Activated naive CD4-positive, alpha-beta T cell (primary cell): ENCODE data around the gene INO80.
"Not testable (repeated sequence)": the region's sequence is repeated elsewhere in the genome, so short reads cannot be mapped to it uniquely, and the experiment has no call there.

Experiments
- DNase-seq, 4 experiments: peaks; one replicate each; lab custom pipeline; 2025; lab: John Stamatoyannopoulos, UW

The INO80 gene, protein sequence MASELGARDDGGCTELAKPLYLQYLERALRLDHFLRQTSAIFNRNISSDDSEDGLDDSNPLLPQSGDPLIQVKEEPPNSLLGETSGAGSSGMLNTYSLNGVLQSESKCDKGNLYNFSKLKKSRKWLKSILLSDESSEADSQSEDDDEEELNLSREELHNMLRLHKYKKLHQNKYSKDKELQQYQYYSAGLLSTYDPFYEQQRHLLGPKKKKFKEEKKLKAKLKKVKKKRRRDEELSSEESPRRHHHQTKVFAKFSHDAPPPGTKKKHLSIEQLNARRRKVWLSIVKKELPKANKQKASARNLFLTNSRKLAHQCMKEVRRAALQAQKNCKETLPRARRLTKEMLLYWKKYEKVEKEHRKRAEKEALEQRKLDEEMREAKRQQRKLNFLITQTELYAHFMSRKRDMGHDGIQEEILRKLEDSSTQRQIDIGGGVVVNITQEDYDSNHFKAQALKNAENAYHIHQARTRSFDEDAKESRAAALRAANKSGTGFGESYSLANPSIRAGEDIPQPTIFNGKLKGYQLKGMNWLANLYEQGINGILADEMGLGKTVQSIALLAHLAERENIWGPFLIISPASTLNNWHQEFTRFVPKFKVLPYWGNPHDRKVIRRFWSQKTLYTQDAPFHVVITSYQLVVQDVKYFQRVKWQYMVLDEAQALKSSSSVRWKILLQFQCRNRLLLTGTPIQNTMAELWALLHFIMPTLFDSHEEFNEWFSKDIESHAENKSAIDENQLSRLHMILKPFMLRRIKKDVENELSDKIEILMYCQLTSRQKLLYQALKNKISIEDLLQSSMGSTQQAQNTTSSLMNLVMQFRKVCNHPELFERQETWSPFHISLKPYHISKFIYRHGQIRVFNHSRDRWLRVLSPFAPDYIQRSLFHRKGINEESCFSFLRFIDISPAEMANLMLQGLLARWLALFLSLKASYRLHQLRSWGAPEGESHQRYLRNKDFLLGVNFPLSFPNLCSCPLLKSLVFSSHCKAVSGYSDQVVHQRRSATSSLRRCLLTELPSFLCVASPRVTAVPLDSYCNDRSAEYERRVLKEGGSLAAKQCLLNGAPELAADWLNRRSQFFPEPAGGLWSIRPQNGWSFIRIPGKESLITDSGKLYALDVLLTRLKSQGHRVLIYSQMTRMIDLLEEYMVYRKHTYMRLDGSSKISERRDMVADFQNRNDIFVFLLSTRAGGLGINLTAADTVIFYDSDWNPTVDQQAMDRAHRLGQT (N-terminal part only)

DNA sequence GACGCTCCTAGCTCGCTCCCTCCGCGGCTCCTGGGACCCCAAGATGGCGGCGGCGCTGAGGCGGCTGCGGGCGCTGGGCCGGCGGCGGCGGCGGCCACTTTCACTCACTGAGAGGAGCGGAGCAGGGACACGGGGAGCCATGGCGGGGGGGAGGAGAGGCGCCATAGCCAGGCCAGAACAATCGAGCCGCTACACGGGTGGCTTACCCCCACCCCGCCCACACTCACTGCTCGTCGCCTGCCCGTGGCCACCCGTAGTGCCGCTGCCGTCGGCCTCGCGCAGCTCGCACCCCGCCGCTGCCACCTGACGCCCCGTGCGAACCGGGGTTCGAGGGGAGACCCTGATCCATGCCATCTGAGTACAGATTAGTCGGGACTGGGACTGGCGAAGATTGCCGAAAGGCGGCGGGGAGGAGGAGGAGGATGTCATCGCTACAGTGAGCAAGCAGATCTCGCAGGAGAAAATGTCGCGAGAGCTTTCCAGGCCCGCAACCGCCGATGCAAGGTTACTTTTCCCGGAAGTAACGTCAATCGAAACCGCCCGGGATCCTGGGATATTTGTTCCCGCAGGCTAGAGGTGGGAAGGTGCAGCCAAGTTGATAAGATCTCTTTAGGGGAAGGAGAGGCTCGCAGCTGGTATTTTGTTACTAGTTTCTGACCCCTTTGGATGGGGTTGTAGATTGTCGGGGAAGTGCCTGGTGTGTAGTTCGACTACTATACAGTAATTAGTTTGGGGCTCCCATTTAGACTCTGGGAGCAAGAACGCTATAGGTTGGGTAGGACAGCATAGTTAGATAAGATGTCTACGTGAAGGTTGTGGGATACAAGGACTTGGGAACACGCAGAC, at the start of gene INO80:
INO80 (minus strand) TSS at position 165 of the 846 bp plus-strand sequence. CDS start 19,970 bp downstream, outside the sequence.
- peak; percentile 89 to 90 (median 90) for DNase-seq

- DNase-seq = no peak
These were observed 45.7 kb upstream of the INO80 start for GRCh38 chr15:41161736-41162135.

GRCh38 chr15:41161336-41161735, 45.3 kb upstream of the INO80 start:
- no peak for DNase-seq

DNA sequence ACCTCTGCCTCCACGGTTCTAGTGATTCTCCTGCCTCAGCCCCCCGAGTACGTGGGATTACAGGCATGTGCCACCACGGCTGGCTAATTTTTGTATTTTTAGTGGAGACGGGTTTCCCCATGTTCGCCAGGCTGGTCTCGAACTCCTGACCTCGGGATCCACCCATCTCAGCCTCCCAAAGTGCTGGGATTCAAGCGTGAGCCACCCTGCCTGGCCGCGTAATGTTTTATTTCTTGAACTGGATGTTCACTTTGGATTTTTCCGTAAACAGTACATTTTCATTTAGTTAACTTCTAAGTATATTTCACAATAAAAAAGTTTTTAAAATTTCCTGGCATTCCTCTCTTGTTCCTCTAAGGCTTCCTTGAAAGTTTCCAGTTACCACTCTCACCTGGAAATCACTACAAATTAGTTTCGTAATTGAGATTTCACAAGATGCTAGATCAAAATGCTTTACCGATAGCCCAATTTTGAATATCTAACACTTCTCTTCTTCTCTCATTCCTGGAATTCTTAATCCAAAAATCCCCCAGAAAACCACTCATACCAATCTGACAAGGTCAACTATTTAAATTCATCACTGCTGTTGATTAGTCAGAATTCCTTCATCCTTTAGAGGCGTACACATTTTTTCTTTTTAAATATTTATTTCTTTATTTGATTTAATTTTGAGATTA, 44.7 kb upstream of the INO80 start:
- DNase-seq = no peak

DNA sequence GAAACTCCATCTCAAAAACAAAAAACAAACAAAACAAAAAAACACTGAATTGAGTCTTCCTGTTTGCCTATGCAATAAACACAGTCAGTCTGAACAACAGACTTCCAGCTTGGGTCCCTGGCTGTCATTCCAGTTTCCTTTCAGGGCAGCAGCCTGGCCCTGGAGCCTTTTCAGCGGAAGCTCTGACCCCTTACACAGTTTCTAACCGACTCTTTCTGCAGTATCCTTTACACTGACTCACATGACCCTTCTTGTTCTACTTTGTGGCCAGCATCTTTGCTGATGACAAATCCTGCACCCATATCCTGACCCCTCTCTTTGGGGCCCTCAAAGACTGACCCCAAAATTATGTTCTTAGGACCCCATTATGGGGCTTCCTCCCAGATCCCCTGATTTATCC, 38.3 kb upstream of the INO80 start:
- DNase-seq = no peak

GRCh38 chr15:41153733-41154132, 37.7 kb upstream of the INO80 start:
- DNase-seq = no peak

GRCh38 chr15:41151451-41152005, 35.4 kb upstream of the INO80 start:
- no peak for DNase-seq

DNA sequence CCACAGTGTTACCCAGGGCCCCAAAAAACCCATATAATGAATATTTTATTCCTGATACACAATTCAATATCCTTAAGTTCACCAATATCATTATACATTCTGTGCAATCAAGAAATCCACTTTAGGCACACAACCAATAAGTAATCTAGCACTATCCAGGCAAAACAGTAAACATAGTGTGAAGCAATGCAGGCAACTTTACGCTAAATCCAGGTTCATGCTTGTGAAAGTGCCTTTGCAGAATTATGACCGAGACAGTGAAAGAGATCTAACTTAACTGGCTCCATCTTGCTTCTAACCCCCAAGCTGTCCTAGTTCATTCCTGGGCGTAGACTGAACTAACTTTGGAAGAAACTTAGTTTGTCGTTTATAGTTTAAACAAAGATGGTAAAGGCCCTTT, 34.2 kb upstream of the INO80 start:
- DNase-seq = no peak

DNA sequence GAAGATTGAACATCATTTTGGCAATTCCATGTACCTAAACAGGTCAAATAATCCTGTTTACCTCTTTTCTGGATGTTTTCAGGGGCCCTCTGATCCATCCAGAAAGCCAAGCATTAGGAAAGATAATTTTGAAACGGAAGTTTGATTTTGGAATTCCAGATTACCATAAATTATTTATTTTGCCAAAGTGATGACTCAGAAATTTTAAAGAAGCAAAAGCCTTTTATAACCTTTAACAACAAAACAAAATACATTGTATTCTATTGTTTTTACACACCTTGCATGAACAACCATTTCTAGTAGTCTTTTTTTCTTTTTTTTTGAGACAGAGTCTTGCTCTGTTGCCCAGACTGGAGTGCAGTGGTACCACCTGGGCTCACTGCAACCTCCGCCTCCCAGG, 32.0 kb upstream of the INO80 start:
- no peak for DNase-seq

- DNase-seq = no peak
These were observed 23.5 kb upstream of the INO80 start for GRCh38 chr15:41139619-41140018.

- DNase-seq = not testable (repeated sequence)
These were observed 23.0 kb upstream of the INO80 start for GRCh38 chr15:41139112-41139511.

GRCh38 chr15:41135580-41135979, 19.5 kb upstream of the INO80 start:
- not testable (repeated sequence) for DNase-seq

GRCh38 chr15:41133454-41133853, 17.4 kb upstream of the INO80 start:
- DNase-seq = no peak

DNA sequence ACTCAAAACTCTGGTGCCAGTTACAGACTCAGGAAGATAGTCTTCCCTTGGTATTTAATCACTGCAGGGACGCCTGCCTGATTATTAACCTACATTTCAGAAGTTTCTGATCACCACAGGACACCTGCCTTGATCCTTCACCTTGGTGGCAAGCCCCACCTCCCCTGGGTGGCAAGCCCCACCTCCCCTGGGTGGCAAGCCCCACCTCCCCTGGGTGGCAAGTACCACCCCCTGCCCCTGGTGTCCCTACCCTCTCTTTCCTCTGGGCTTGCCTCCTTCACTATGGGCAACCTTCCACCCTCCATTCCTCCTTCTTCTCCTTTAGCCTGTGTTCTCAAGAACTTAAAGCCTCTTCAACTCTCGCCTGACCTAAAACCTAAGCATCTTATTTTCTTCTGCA, 16.0 kb upstream of the INO80 start:
- not testable (repeated sequence) for DNase-seq

DNA sequence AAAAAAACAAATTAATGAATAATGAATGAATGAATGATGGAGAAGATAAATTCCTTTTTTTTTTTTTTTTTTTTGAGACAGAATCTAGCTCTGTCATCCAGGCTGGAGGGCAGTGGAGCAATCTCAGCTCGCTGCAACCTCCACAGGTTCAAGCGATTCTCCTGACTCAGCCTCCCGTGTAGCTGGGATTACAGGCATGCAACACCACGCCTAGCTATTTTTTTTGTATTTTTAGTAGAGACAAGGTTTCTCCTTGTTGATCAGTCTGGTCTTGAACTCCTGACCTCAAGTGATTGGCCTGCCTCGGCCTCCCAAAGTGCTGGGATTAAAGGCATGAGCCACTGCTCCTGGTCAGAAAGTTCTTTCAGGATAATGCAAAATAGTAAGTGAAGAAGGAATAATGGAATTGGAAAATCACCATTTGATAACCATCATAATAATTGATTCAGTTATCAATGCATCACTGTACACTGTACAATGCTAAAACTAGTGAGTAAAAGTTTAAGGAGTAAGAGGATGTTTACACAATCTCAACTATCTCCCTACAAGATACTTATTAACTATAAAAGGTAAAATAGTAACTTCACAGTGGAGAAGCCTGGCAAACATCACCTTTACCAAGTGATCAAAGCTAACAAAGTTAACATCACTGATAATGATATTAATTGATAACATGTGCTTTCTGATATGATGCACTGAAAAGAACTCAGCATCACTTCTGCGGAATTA, 12.3 kb upstream of the INO80 start:
- DNase-seq = no peak

GRCh38 chr15:41125931-41126642, 10.0 kb upstream of the INO80 start:
- DNase-seq = no peak

GRCh38 chr15:41125063-41125669, 9.1 kb upstream of the INO80 start:
- no peak for DNase-seq

DNA sequence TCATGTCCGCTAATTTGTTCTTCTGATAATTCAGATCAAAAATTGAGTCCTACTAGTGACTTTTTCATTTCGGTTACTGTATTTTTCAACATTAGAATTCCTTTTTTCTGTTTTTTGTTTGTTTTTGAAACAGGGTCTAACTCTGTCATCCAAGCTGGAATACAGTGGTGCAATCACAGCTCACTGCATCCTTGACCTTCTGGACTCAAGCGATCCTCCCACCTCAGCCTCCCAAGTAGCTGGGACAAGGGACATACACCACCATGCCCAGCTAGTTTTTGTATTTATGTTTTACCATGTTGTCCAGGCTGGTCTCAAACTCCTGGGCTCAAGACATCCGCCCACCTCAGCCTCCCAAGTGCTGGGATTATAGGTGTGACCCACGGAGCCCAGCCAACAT, 8.0 kb upstream of the INO80 start:
- DNase-seq = no peak

DNA sequence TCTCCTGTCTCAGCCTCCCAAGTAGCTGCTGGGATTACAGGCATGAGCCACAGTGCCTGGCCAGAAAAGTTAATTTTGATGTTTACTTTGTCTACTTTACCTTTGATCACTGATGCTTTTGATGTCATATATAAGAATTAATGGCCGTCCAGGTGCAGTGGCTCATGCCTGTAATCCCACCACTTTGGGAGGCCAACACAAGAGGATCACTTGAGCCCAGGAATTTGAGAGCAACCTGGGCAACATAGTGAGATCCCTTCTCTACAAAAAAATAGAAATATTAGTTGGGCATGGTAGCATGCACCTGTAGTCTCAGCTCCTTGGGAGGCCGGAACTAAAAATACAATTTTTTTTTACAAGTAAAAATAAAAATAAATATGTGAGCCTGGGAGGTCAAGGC, 6.8 kb upstream of the INO80 start:
- no peak for DNase-seq
